ENCODE measurements around the gene CGNL1.

Gene CGNL1

GRCh38 chr15:57557810-57558209, 181.5 kb downstream of the CGNL1 start:
- H3K27ac ChIP-seq (ENCODE audit: insufficient read depth, low read length, poor library complexity, severe bottlenecking), result no peak overlapping the region
- no peaks in the 10 kb centered on the region for H3K36me3 ChIP-seq (ENCODE audit: control insufficient read depth, insufficient read depth, low read length)
- no peaks in the 10 kb centered on the region for H3K9me3 ChIP-seq (ENCODE audit: control insufficient read depth, low read length)
- peaks cover 5% of the 10 kb centered on the region for H3K4me1 ChIP-seq (ENCODE audit: control insufficient read depth, insufficient read depth, low read length, poor library complexity, severe bottlenecking)
- no peak overlapping the region for H3K4me3 ChIP-seq (ENCODE audit: insufficient read depth, low read depth, low read length, poor library complexity, severe bottlenecking)
- H3K27me3 ChIP-seq (replicated peaks; ENCODE audit: control insufficient read depth, insufficient read depth, low read length, poor library complexity, severe bottlenecking), result no peaks in the 10 kb centered on the region
- no peak for DNase-seq

- Histone ChIP-seq H3K27ac (ENCODE audit: insufficient read depth, low read length, poor library complexity, severe bottlenecking) (no peak overlapping the region), H3K4me1 (ENCODE audit: control insufficient read depth, insufficient read depth, low read length, poor library complexity, severe bottlenecking) (peaks cover 5% of the 10 kb centered on the region), H3K27me3 (replicated peaks; ENCODE audit: control insufficient read depth, insufficient read depth, low read length, poor library complexity, severe bottlenecking) (no peaks in the 10 kb centered on the region), H3K36me3 (ENCODE audit: control insufficient read depth, insufficient read depth, low read length) (no peaks in the 10 kb centered on the region), H3K4me3 (ENCODE audit: insufficient read depth, low read depth, low read length, poor library complexity, severe bottlenecking) (no peak overlapping the region), H3K9me3 (ENCODE audit: control insufficient read depth, low read length) (no peaks in the 10 kb centered on the region)
- peak; percentile 11 to 40 (median 12) for DNase-seq
Measured at GRCh38 chr15:57559875-57560274, 183.6 kb downstream of the CGNL1 start.

- no peak overlapping the region for H3K27ac ChIP-seq (ENCODE audit: insufficient read depth, low read length, poor library complexity, severe bottlenecking)
- peaks cover 5% of the 10 kb centered on the region for H3K4me1 ChIP-seq (ENCODE audit: control insufficient read depth, insufficient read depth, low read length, poor library complexity, severe bottlenecking)
- H3K27me3 ChIP-seq (replicated peaks; ENCODE audit: control insufficient read depth, insufficient read depth, low read length, poor library complexity, severe bottlenecking), result no peaks in the 10 kb centered on the region
- H3K9me3 ChIP-seq (ENCODE audit: control insufficient read depth, low read length), result no peaks in the 10 kb centered on the region
- H3K4me3 ChIP-seq (ENCODE audit: insufficient read depth, low read depth, low read length, poor library complexity, severe bottlenecking), result no peak overlapping the region
- H3K36me3 ChIP-seq (ENCODE audit: control insufficient read depth, insufficient read depth, low read length), result no peaks in the 10 kb centered on the region
- DNase-seq, result peak; percentile 18 to 53 (median 22)
Measured at GRCh38 chr15:57561041-57561711, 184.9 kb downstream of the CGNL1 start.

- H3K4me3 ChIP-seq (ENCODE audit: insufficient read depth, low read depth, low read length, poor library complexity, severe bottlenecking), result no peak overlapping the region
- no peaks in the 10 kb centered on the region for H3K36me3 ChIP-seq (ENCODE audit: control insufficient read depth, insufficient read depth, low read length)
- no peak for DNase-seq
- no peaks in the 10 kb centered on the region for H3K9me3 ChIP-seq (ENCODE audit: control insufficient read depth, low read length)
- no peaks in the 10 kb centered on the region for H3K27me3 ChIP-seq (replicated peaks; ENCODE audit: control insufficient read depth, insufficient read depth, low read length, poor library complexity, severe bottlenecking)
- no peak overlapping the region for H3K27ac ChIP-seq (ENCODE audit: insufficient read depth, low read length, poor library complexity, severe bottlenecking)
- peaks cover 5% of the 10 kb centered on the region for H3K4me1 ChIP-seq (ENCODE audit: control insufficient read depth, insufficient read depth, low read length, poor library complexity, severe bottlenecking)
Measured at GRCh38 chr15:57562196-57562769, 186.0 kb downstream of the CGNL1 start.

GRCh38 chr15:57563416-57563815, 187.1 kb downstream of the CGNL1 start:
- no peak for DNase-seq
- Histone ChIP-seq H3K36me3 (ENCODE audit: control insufficient read depth, insufficient read depth, low read length) (no peaks in the 10 kb centered on the region), H3K4me1 (ENCODE audit: control insufficient read depth, insufficient read depth, low read length, poor library complexity, severe bottlenecking) (peaks cover 5% of the 10 kb centered on the region), H3K9me3 (ENCODE audit: control insufficient read depth, low read length) (no peaks in the 10 kb centered on the region), H3K4me3 (ENCODE audit: insufficient read depth, low read depth, low read length, poor library complexity, severe bottlenecking) (no peak overlapping the region), H3K27ac (ENCODE audit: insufficient read depth, low read length, poor library complexity, severe bottlenecking) (no peak overlapping the region), H3K27me3 (replicated peaks; ENCODE audit: control insufficient read depth, insufficient read depth, low read length, poor library complexity, severe bottlenecking) (no peaks in the 10 kb centered on the region)

GRCh38 chr15:57565311-57565710, 189.0 kb downstream of the CGNL1 start:
- Histone ChIP-seq H3K27me3 (replicated peaks; ENCODE audit: control insufficient read depth, insufficient read depth, low read length, poor library complexity, severe bottlenecking) (no peaks in the 10 kb centered on the region), H3K36me3 (ENCODE audit: control insufficient read depth, insufficient read depth, low read length) (no peaks in the 10 kb centered on the region), H3K4me3 (ENCODE audit: insufficient read depth, low read depth, low read length, poor library complexity, severe bottlenecking) (no peak overlapping the region), H3K27ac (ENCODE audit: insufficient read depth, low read length, poor library complexity, severe bottlenecking) (no peak overlapping the region), H3K9me3 (ENCODE audit: control insufficient read depth, low read length) (no peaks in the 10 kb centered on the region), H3K4me1 (ENCODE audit: control insufficient read depth, insufficient read depth, low read length, poor library complexity, severe bottlenecking) (peaks cover 5% of the 10 kb centered on the region)
- peak; percentile 18 to 35 (median 20) for DNase-seq

GRCh38 chr15:57566834-57567233, 190.5 kb downstream of the CGNL1 start:
- Histone ChIP-seq H3K4me3 (ENCODE audit: insufficient read depth, low read depth, low read length, poor library complexity, severe bottlenecking) (no peak overlapping the region), H3K9me3 (ENCODE audit: control insufficient read depth, low read length) (no peaks in the 10 kb centered on the region), H3K27ac (ENCODE audit: insufficient read depth, low read length, poor library complexity, severe bottlenecking) (no peak overlapping the region), H3K4me1 (ENCODE audit: control insufficient read depth, insufficient read depth, low read length, poor library complexity, severe bottlenecking) (no peaks in the 10 kb centered on the region), H3K36me3 (ENCODE audit: control insufficient read depth, insufficient read depth, low read length) (no peaks in the 10 kb centered on the region), H3K27me3 (replicated peaks; ENCODE audit: control insufficient read depth, insufficient read depth, low read length, poor library complexity, severe bottlenecking) (no peaks in the 10 kb centered on the region)
- DNase-seq, result no peak

GRCh38 chr15:57567891-57568290, 191.6 kb downstream of the CGNL1 start:
- no peaks in the 10 kb centered on the region for H3K4me1 ChIP-seq (ENCODE audit: control insufficient read depth, insufficient read depth, low read length, poor library complexity, severe bottlenecking)
- no peak for DNase-seq
- H3K4me3 ChIP-seq (ENCODE audit: insufficient read depth, low read depth, low read length, poor library complexity, severe bottlenecking), result no peak overlapping the region
- no peaks in the 10 kb centered on the region for H3K27me3 ChIP-seq (replicated peaks; ENCODE audit: control insufficient read depth, insufficient read depth, low read length, poor library complexity, severe bottlenecking)
- no peak overlapping the region for H3K27ac ChIP-seq (ENCODE audit: insufficient read depth, low read length, poor library complexity, severe bottlenecking)
- H3K9me3 ChIP-seq (ENCODE audit: control insufficient read depth, low read length), result no peaks in the 10 kb centered on the region
- H3K36me3 ChIP-seq (ENCODE audit: control insufficient read depth, insufficient read depth, low read length), result no peaks in the 10 kb centered on the region

GRCh38 chr15:57568299-57568698, 192.0 kb downstream of the CGNL1 start:
- no peaks in the 10 kb centered on the region for H3K4me1 ChIP-seq (ENCODE audit: control insufficient read depth, insufficient read depth, low read length, poor library complexity, severe bottlenecking)
- no peak overlapping the region for H3K27ac ChIP-seq (ENCODE audit: insufficient read depth, low read length, poor library complexity, severe bottlenecking)
- DNase-seq, result no peak
- H3K36me3 ChIP-seq (ENCODE audit: control insufficient read depth, insufficient read depth, low read length), result no peaks in the 10 kb centered on the region
- H3K9me3 ChIP-seq (ENCODE audit: control insufficient read depth, low read length), result no peaks in the 10 kb centered on the region
- no peaks in the 10 kb centered on the region for H3K27me3 ChIP-seq (replicated peaks; ENCODE audit: control insufficient read depth, insufficient read depth, low read length, poor library complexity, severe bottlenecking)
- no peak overlapping the region for H3K4me3 ChIP-seq (ENCODE audit: insufficient read depth, low read depth, low read length, poor library complexity, severe bottlenecking)

GRCh38 chr15:57570340-57570739, 194.0 kb downstream of the CGNL1 start:
- Histone ChIP-seq H3K27ac (ENCODE audit: insufficient read depth, low read length, poor library complexity, severe bottlenecking) (no peak overlapping the region), H3K4me1 (ENCODE audit: control insufficient read depth, insufficient read depth, low read length, poor library complexity, severe bottlenecking) (no peaks in the 10 kb centered on the region), H3K27me3 (replicated peaks; ENCODE audit: control insufficient read depth, insufficient read depth, low read length, poor library complexity, severe bottlenecking) (no peaks in the 10 kb centered on the region), H3K9me3 (ENCODE audit: control insufficient read depth, low read length) (no peaks in the 10 kb centered on the region), H3K36me3 (ENCODE audit: control insufficient read depth, insufficient read depth, low read length) (no peaks in the 10 kb centered on the region), H3K4me3 (ENCODE audit: insufficient read depth, low read depth, low read length, poor library complexity, severe bottlenecking) (no peak overlapping the region)
- DNase-seq, result no peak

Data from effector memory CD4-positive, alpha-beta T cell (primary cell).